MM.1S (cell line): ENCODE measurements around the gene CXCL11.
A peak's percentile ranks its signal among the peaks of the same experiment; 100 is the strongest.

Experiments used
- DNase-seq: peaks from one replicate; pipeline ENCODE4 v3.0.0-alpha.2; 2015
- H2AFZ ChIP-seq: fragments of 300-600 bp; sonication (generic); 2 replicates; pipeline ENCODE4 v1.6.0; 2016; ENCODE audit warnings: antibody characterized with exemption, low read length
- H3F3A ChIP-seq: fragments of 300-600 bp; sonication (generic); 2 replicates; pipeline ENCODE4 v1.6.1; 2016; ENCODE audit warnings: mild to moderate bottlenecking, antibody characterized with exemption, low read length, moderate library complexity, mixed read lengths; ENCODE audit not compliant: insufficient read depth
- H3K27ac ChIP-seq: fragments of 300-600 bp; sonication (generic); 2 replicates; pipeline ENCODE4 v1.5.1; 2016; ENCODE audit warnings: mild to moderate bottlenecking, low read length
- H3K27me3 ChIP-seq: fragments of 300-600 bp; sonication (generic); replicated peaks from 2 replicates; pipeline ENCODE4 v1.6.0; 2016; ENCODE audit warnings: low read length; ENCODE audit not compliant: insufficient read depth
- H3K36me3 ChIP-seq: fragments of 300-600 bp; sonication (generic); replicated peaks from 2 replicates; pipeline ENCODE4 v1.6.1; 2016; ENCODE audit warnings: mild to moderate bottlenecking, low read length, mixed read lengths; ENCODE audit not compliant: insufficient read depth
- H3K4me1 ChIP-seq: fragments of 300-600 bp; sonication (generic); 2 replicates; pipeline ENCODE4 v1.6.1; 2016; ENCODE audit warnings: low read length, mixed read lengths
- H3K4me2 ChIP-seq: fragments of 300-600 bp; sonication (generic); 2 replicates; pipeline ENCODE4 v1.6.0; 2016; ENCODE audit warnings: low read depth, low read length
- H3K4me3 ChIP-seq: fragments of 300-600 bp; sonication (generic); 2 replicates; pipeline ENCODE4 v1.5.1; 2016; ENCODE audit warnings: low read length, mixed read lengths
- H3K79me2 ChIP-seq: fragments of 300-600 bp; sonication (generic); 2 replicates; pipeline ENCODE4 v1.6.1; 2016; ENCODE audit warnings: mixed run types, low read length, mixed read lengths
- H3K9ac ChIP-seq: fragments of 300-600 bp; sonication (generic); 2 replicates; pipeline ENCODE4 v1.6.1; 2016; ENCODE audit warnings: low read length, mixed read lengths
- H3K9me2 ChIP-seq: fragments of 300-600 bp; sonication (generic); replicated peaks from 2 replicates; pipeline ENCODE4 v1.6.1; 2016; ENCODE audit warnings: mild to moderate bottlenecking, low read length, mixed read lengths; ENCODE audit not compliant: insufficient read depth
- H3K9me3 ChIP-seq: fragments of 300-600 bp; sonication (generic); replicated peaks from 2 replicates; pipeline ENCODE4 v1.6.1; 2016; ENCODE audit warnings: mild to moderate bottlenecking, low read length, mixed read lengths; ENCODE audit not compliant: insufficient read depth
- H4K20me1 ChIP-seq: fragments of 300-600 bp; sonication (generic); 2 replicates; pipeline ENCODE4 v1.6.1; 2016; ENCODE audit warnings: mild to moderate bottlenecking, low read length, moderate library complexity, mixed read lengths; ENCODE audit not compliant: insufficient read depth
- EZH2 ChIP-seq: fragments of 300-600 bp; sonication (generic); optimal IDR thresholded peaks from 2 replicates; pipeline ENCODE3; 2017; ENCODE audit warnings: low read depth, mild to moderate bottlenecking, antibody characterized with exemption, low read length, mixed read lengths
- EZH2phosphoT487 ChIP-seq: fragments of 300-600 bp; sonication (generic); IDR thresholded peaks from 2 replicates; pipeline ENCODE4 v1.6.1; 2018; ENCODE audit warnings: antibody characterized with exemption, low read length
- TF ChIP-seq, protein P1 (sequence below): fragments of 300-600 bp; sonication (generic); IDR thresholded peaks from 2 replicates; pipeline ENCODE4 v1.5.1; 2016; ENCODE audit warnings: antibody characterized with exemption, low read length, mixed read lengths

CXCL11 gene

DNA sequence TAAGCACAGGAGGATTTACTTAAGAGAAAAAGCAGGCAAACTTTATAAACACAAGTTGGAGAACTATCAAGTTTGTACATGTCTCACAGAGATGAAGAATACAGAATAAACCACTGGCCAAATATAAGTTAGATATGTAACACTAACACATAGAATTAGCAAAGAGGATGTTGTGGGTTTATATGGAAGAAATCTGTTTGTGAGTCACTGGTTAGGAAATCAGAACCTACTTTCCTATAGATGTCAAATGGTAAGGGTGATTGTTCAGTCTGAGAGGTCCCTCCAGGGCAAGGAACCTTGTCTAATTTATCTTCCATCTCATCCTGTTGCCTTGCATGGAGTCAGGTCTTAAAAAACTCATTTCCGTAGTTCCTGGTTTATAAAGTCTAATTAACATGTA lies 23.9 kb upstream of the CXCL11 start:
- Histone ChIP-seq H3K4me3 (no peak overlapping the region), H3K9me2 (no peaks in the 10 kb centered on the region), H3K36me3 (no peaks in the 10 kb centered on the region), H4K20me1 (no peaks in the 10 kb centered on the region), H2AFZ (no peak overlapping the region), H3K9ac (no peak overlapping the region), H3K27ac (no peak overlapping the region), H3K9me3 (no peaks in the 10 kb centered on the region), H3F3A (peaks cover 13% of the 10 kb centered on the region), H3K4me2 (no peak overlapping the region), H3K4me1 (peaks cover 11% of the 10 kb centered on the region), H3K27me3 (no peaks in the 10 kb centered on the region), H3K79me2 (no peaks in the 10 kb centered on the region)
- TF ChIP-seq EZH2phosphoT487 (no peak), EZH2 (no peak)
- TF ChIP-seq, protein P1, sequence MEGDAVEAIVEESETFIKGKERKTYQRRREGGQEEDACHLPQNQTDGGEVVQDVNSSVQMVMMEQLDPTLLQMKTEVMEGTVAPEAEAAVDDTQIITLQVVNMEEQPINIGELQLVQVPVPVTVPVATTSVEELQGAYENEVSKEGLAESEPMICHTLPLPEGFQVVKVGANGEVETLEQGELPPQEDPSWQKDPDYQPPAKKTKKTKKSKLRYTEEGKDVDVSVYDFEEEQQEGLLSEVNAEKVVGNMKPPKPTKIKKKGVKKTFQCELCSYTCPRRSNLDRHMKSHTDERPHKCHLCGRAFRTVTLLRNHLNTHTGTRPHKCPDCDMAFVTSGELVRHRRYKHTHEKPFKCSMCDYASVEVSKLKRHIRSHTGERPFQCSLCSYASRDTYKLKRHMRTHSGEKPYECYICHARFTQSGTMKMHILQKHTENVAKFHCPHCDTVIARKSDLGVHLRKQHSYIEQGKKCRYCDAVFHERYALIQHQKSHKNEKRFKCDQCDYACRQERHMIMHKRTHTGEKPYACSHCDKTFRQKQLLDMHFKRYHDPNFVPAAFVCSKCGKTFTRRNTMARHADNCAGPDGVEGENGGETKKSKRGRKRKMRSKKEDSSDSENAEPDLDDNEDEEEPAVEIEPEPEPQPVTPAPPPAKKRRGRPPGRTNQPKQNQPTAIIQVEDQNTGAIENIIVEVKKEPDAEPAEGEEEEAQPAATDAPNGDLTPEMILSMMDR, result no peak
- DNase-seq, result no peak

DNA sequence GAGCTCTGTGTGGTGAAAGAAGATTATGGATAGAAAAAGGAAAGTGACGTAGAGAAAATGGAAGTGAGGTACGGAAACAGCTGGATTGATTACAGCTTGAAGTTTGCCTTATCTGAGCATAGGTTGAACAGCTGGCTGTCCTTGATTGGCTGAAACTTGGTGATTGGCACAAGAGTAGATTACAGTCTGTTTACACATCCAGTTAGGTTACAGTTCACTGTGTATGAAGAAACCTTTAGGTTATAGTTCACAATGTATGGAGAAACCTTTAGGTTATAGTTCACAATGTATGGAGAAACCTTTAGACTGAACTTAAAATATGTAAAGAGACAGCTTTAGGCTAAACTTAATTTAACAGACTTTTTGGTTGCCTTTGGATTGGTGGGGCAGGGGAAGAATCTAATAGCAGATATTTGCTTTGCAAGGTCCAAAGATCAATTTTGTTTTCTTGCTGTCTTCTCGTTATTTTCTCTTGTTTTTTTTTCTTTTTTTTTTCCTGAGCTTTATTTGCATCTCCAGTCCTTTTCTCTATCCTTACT lies 23.1 kb upstream of the CXCL11 start:
- peaks cover 15% of the 10 kb centered on the region for H3K4me1 ChIP-seq
- H2AFZ ChIP-seq, result no peak overlapping the region
- H3K27ac ChIP-seq, result no peak overlapping the region
- no peaks in the 10 kb centered on the region for H3K79me2 ChIP-seq
- H3K9ac ChIP-seq, result no peak overlapping the region
- TF ChIP-seq, protein P1, result no peak
- no peak for TF ChIP-seq EZH2
- TF ChIP-seq EZH2phosphoT487, result no peak
- no peak overlapping the region for H3K4me2 ChIP-seq
- no peaks in the 10 kb centered on the region for H4K20me1 ChIP-seq
- DNase-seq, result no peak
- H3K27me3 ChIP-seq, result no peaks in the 10 kb centered on the region
- H3K9me3 ChIP-seq, result no peaks in the 10 kb centered on the region
- no peaks in the 10 kb centered on the region for H3K9me2 ChIP-seq
- peaks cover 20% of the 10 kb centered on the region for H3F3A ChIP-seq
- H3K36me3 ChIP-seq, result no peaks in the 10 kb centered on the region
- H3K4me3 ChIP-seq, result no peak overlapping the region

DNA sequence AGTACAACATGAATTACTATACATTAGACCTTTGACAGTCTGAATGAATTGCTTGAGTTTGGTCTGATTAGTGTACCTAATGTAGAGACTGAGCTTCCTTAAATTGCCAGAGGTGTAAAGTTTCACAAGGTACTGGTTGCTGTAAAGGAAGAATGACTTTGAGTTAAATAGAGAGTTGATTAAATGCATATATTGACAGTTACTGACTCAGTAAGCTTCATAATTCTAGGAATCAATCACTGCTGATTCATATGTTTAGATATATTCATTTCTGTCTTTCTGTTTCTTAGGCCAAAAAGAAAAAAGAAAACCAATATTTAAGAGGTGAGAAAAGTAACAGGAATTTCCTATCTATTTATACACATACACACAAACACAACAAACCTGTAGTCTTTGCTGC lies 22.4 kb upstream of the CXCL11 start:
- Histone ChIP-seq H3F3A (peaks cover 20% of the 10 kb centered on the region), H3K36me3 (no peaks in the 10 kb centered on the region), H3K27ac (no peak overlapping the region), H3K9ac (no peak overlapping the region), H3K79me2 (no peaks in the 10 kb centered on the region), H4K20me1 (no peaks in the 10 kb centered on the region), H3K27me3 (no peaks in the 10 kb centered on the region), H3K9me2 (no peaks in the 10 kb centered on the region), H3K4me2 (no peak overlapping the region), H3K9me3 (no peaks in the 10 kb centered on the region), H2AFZ (no peak overlapping the region), H3K4me1 (peaks cover 15% of the 10 kb centered on the region), H3K4me3 (no peak overlapping the region)
- TF ChIP-seq, protein P1, result no peak
- TF ChIP-seq EZH2 (no peak), EZH2phosphoT487 (no peak)
- DNase-seq, result no peak

DNA sequence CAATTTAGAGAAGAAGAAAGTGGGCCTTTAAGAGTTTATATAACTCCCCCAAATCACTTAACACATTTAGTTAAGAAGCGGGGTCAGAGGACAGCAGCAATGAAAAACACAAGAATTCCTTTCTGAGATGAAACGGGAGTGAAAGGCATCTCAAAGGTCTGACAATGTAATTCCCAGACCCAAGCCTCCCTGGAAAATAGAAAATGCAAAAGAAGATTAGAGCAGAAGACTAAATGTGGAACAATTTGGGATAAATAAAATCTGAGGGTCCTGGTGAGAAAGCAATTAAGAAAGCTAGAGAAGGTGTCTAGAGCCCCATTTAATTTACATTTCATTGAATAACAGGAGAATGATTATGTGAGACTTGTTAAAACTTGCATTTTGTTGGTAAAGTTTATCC lies 19.6 kb upstream of the CXCL11 start:
- Histone ChIP-seq H3K9me2 (no peaks in the 10 kb centered on the region), H3K79me2 (no peaks in the 10 kb centered on the region), H3K36me3 (no peaks in the 10 kb centered on the region), H3K9me3 (no peaks in the 10 kb centered on the region), H3K4me1 (peaks cover 15% of the 10 kb centered on the region), H3K4me3 (no peak overlapping the region), H4K20me1 (no peaks in the 10 kb centered on the region), H2AFZ (no peak overlapping the region), H3K27me3 (no peaks in the 10 kb centered on the region), H3K4me2 (no peak overlapping the region), H3K9ac (no peak overlapping the region), H3K27ac (peak overlapping the region; percentile 37; the same call in 1 of the 2 replicates), H3F3A (peaks cover 20% of the 10 kb centered on the region)
- TF ChIP-seq EZH2 (no peak), EZH2phosphoT487 (no peak)
- TF ChIP-seq, protein P1, result no peak
- no peak for DNase-seq
